BJ (cell line): ENCODE results near the gene CCL11. TPM values are rescaled to one million over a fixed set of nuclear protein-coding genes. Genes with fewer than 3 reads are reported as not detected.

Experiments used
- CTCF ChIA-PET: fragments of 350-600 bp; formaldehyde crosslinking; extraction: SDS; loops from one replicate; lab custom pipeline; 2021; ENCODE audit warnings: antibody characterized with exemption, inconsistent platforms; lab: Yijun Ruan, JAX
- POLR2A ChIA-PET: fragments of 300-600 bp; sonication (Branson Sonifier 250); formaldehyde crosslinking; extraction: SDS; loops from one replicate; lab custom pipeline; 2021; ENCODE audit warnings: antibody characterized with exemption; lab: Charles Lee
- DNase-seq: peaks from one replicate; pipeline ENCODE4 v3.0.0-alpha.2; 2011; ENCODE audit warnings: low read depth
- H3K27me3 ChIP-seq: 2 replicates; pipeline ENCODE4 v1.6.0; 2011; ENCODE audit warnings: low read length; ENCODE audit not compliant: control insufficient read depth, insufficient read depth
- H3K36me3 ChIP-seq: 2 replicates; pipeline ENCODE4 v1.5.1; 2011; ENCODE audit warnings: low read length; ENCODE audit not compliant: control insufficient read depth, insufficient read depth
- H3K4me3 ChIP-seq: 2 replicates; pipeline ENCODE4 v1.5.1; 2011; ENCODE audit warnings: low read depth, mild to moderate bottlenecking, control low read depth, low read length
- polyA plus RNA-seq: library from polyadenylated mRNA; depleted of rRNA; stranded (reverse); fragments of >200 nt; gene quantifications from 2 replicates; pipeline ENCODE4 v1.2.3, GENCODE V29; 2011
- TF ChIP-seq, protein P1 (sequence below): IDR thresholded peaks from 2 replicates; pipeline ENCODE4 v1.5.1; 2011; ENCODE audit warnings: low read depth, mild to moderate bottlenecking, control low read depth, inconsistent platforms, low read length, moderate library complexity; ENCODE audit not compliant: insufficient read depth

Gene CCL11
- polyA plus RNA-seq, 1 experiment = 0.55 TPM

DNA sequence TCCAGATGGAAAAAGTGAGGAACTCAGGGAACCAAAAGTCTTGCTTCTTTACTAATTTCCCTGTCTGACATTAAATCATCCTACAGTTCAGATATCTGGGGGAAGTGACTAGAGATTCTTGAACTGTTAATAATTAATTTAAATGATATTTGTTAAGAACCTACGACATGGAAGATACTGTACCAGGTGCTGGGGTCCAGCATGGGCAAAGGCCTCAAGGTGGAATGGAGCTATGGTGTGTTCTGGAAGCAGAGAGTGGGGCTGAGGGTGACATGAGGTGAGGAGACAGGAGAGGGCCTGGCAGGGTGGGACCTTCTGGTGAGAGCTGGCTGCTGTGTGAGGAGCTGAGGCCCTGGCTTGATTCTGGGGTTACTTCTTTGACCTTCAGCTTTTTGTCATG lies 36.5 kb upstream of the CCL11 start:
- POLR2A ChIA-PET = no interaction called here
- no peak for DNase-seq
- CTCF ChIA-PET = interaction anchor here (0.7 to 3.8 kb wide), 12 partner anchors 10 to 118 kb away, joined by 3 to 34 read pairs (median 4); partner anchors contain the start of gene CCL1
- Histone ChIP-seq H3K36me3 (no peaks in the 10 kb centered on the region), H3K27me3 (no peaks in the 10 kb centered on the region), H3K4me3 (no peak overlapping the region)
- TF ChIP-seq, protein P1, sequence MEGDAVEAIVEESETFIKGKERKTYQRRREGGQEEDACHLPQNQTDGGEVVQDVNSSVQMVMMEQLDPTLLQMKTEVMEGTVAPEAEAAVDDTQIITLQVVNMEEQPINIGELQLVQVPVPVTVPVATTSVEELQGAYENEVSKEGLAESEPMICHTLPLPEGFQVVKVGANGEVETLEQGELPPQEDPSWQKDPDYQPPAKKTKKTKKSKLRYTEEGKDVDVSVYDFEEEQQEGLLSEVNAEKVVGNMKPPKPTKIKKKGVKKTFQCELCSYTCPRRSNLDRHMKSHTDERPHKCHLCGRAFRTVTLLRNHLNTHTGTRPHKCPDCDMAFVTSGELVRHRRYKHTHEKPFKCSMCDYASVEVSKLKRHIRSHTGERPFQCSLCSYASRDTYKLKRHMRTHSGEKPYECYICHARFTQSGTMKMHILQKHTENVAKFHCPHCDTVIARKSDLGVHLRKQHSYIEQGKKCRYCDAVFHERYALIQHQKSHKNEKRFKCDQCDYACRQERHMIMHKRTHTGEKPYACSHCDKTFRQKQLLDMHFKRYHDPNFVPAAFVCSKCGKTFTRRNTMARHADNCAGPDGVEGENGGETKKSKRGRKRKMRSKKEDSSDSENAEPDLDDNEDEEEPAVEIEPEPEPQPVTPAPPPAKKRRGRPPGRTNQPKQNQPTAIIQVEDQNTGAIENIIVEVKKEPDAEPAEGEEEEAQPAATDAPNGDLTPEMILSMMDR = no peak

- POLR2A ChIA-PET = interaction anchor here (0.6 kb wide), 1 partner anchor 712 kb away, joined by 3 read pairs; the partner anchor contains the start of genes CCT6B and ZNF830
- Histone ChIP-seq H3K27me3 (no peaks in the 10 kb centered on the region), H3K36me3 (no peaks in the 10 kb centered on the region), H3K4me3 (no peak overlapping the region)
- CTCF ChIA-PET = interaction anchor here (0.9 to 3.8 kb wide), 9 partner anchors 16 to 118 kb away, joined by 3 to 34 read pairs (median 4); partner anchors contain the start of gene CCL1
- DNase-seq = no peak
- TF ChIP-seq, protein P1 = no peak
Observed at GRCh38 chr17:34249478-34249877, 36.1 kb upstream of the CCL11 start.

DNA sequence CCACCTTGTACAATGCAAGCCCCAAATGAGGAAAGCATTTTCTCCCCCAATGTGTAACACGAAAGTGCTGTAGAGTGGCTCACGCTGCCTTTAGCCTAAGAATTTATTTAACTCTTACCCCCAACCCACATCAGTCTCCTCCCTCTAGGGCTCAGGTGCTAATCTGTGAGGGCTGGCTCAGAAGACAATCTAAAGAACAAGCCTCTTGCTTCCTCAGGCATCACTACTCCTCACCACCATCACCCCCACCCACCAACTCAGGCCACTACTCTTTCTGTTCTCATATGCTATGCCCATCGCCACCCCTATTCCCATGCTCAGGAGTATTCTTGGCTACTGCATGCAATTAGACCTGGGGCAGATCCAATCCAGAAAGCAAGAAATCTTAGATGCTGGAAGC lies 34.4 kb upstream of the CCL11 start:
- ChIA-PET POLR2A (no interaction called here), CTCF (interaction anchor here (2.3 to 3.8 kb wide), 3 partner anchors 50 to 110 kb away, joined by 12 to 34 read pairs (median 25); partner anchors contain the start of gene CCL1)
- TF ChIP-seq, protein P1 = no peak
- H3K27me3 ChIP-seq = no peaks in the 10 kb centered on the region
- H3K36me3 ChIP-seq = no peaks in the 10 kb centered on the region
- no peak overlapping the region for H3K4me3 ChIP-seq
- no peak for DNase-seq

DNA sequence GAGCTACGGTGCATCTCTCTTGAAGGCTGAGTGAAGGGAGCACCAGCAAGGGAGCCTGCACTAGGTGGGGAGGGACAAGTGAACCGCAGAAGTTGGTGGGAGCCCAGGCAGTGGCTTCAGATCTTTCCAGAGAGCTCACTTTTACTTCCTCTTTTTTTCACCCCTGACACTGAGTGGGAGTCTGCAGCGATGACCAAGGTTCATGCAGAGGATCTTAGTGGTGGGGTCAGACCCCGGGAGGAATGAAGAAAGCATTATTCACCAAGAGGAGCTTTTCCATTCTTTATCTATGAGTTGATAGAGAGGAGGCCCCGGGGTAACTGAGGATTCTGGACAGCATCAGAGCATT lies 33.5 kb upstream of the CCL11 start:
- no peak for DNase-seq
- no peak overlapping the region for H3K4me3 ChIP-seq
- POLR2A ChIA-PET = interaction anchor here (0.5 to 0.6 kb wide), 2 partner anchors 61 to 967 kb away, joined by 3 read pairs; no protein-coding TSS in a partner anchor
- TF ChIP-seq, protein P1 = no peak
- CTCF ChIA-PET = interaction anchor here (0.8 to 2.3 kb wide), 7 partner anchors 29 to 109 kb away, joined by 3 to 27 read pairs (median 3); partner anchors contain the start of gene CCL13
- H3K27me3 ChIP-seq = no peaks in the 10 kb centered on the region
- H3K36me3 ChIP-seq = no peaks in the 10 kb centered on the region

DNA sequence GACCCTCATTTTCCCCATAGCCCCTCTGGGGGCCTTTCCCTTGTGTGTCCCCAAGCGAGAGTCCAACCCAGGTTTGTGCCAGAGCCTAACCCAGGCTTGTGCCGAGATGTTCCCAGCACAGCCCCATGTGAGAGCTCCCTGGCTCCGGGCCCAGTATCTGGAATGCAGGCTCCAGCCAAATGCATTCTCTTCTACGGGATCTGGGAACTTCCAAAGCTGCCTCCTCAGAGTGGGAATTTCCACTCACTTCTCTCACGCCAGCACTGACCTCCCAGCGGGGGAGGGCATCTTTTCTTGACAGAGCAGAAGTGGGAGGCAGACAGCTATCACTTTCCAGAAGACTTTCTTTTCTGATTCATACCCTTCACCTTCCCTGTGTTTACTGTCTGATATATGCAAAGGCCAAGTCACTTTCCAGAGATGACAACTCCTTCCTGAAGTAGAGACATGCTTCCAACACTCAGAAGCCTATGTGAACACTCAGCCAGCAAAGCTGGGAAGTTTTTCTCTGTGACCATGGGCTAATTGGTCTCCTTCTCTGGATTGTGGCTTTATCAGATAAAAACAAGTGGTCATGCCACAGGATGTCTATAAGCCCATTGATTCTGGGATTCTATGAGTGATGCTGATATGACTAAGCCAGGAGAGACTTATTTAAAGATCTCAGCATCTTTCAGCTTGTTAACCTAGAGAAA lies 33.0 kb upstream of the CCL11 start:
- Histone ChIP-seq H3K4me3 (no peak overlapping the region), H3K36me3 (no peaks in the 10 kb centered on the region), H3K27me3 (no peaks in the 10 kb centered on the region)
- TF ChIP-seq, protein P1 = no peak
- CTCF ChIA-PET = interaction anchor here (0.8 to 2.3 kb wide), 7 partner anchors 30 to 109 kb away, joined by 3 to 27 read pairs (median 3); partner anchors contain the start of gene CCL13
- POLR2A ChIA-PET = interaction anchor here (0.5 to 0.6 kb wide), 2 partner anchors 61 to 967 kb away, joined by 3 read pairs; no protein-coding TSS in a partner anchor
- peak; percentile 81 for DNase-seq
